COLO668 (cell line): ENCODE results near the gene TMEM88.
A peak's percentile ranks its signal among the peaks of the same experiment; 100 is the strongest.

Experiments used
- DNase-seq: peaks from one replicate; lab custom pipeline; 2025; ENCODE audit not compliant: unreplicated experiment; lab: John Stamatoyannopoulos, UW

The TMEM88 gene

GRCh38 chr17:7884581-7885366 lies 29.9 kb downstream of the TMEM88 start:
- DNase-seq: peak; percentile 48

DNA sequence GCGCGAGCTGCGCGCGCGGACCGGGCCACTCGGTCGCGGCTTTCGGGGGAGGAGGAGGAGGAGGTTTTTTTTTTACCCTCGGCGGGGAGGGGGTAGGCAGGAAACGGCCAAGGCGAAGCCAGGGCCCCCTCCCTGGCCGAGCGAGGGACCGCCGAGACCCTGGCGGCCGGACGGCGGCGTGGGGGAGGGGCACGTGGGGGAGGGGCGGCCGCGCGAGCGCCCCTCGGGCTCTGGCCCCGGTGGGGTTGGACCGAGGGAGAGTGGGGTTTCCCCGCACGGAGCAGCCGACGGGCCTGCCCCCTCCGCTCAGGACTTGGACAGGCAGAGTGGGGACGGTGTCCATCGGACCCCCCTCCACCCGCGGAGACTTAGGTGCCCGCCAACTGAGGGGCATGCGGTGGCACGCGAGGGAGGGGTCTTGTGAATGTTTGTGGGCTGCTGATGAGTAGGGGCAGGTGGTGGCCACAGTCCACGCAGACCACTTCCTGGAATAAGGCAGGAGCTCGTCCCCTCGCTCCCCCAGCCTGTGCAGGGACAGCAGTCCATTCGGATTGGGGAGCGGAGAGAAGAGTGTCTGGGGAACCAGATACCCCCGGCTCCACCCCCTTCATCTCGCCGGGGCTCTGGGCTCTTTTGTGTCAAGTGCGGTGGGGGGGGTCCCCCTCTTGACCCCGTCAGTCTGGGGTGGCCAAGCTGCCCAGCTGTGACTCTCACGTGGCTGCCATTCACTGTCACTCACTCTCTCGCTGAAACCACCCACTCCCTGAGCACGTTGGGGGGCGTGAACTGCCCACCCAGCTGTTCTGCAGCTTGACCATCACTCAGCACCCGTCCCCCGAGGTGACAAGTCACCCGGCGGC lies 30.7 kb downstream of the TMEM88 start:
- DNase-seq: peak; percentile 63

GRCh38 chr17:7886227-7887037 lies 31.6 kb downstream of the TMEM88 start:
- DNase-seq: peak; percentile 33

- no peak for DNase-seq
Measured at GRCh38 chr17:7887038-7887481, 32.2 kb downstream of the TMEM88 start.

DNA sequence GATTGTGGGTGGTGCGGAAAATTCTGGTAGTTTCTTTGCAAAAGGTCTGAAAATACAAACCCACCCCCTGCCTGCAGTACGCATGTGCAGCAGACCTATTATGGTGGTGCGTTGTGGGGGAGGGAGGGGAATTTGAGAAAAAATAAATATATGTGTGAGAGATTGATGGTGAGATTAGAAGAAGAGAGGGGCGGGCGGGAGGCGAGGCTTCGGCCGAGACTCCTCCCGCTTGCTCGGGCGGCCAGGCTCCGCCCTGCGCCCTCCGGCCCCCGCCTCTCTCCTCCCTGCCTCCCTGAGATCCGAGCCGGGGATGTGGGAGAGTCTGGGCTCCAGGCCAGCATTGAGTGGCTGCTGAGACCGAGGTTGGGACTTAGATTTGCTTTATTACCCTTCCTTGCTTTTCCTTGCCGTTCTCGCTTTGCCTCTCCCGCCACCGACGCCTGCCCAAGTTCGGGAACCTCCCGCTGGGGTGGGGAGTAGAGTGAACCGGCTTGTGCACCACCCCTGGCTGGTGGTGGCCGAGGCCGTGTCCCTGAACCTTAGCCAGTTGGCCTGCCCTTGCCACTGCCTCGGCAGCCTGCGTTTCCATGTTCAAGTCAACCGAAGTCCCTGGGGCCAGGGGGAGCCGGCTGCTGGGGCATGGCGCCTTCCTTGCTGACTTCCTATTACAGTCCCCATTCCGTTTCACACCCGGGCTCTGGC lies 32.8 kb downstream of the TMEM88 start:
- DNase-seq: peak; percentile 89

- DNase-seq: peak; percentile 48
Measured at GRCh38 chr17:7888184-7888920, 33.5 kb downstream of the TMEM88 start, which contains the start of gene CHD3. Gene CHD3 (plus strand): TSS chr17:7888789. CDS start chr17:7889001, 212 bp downstream.

DNA sequence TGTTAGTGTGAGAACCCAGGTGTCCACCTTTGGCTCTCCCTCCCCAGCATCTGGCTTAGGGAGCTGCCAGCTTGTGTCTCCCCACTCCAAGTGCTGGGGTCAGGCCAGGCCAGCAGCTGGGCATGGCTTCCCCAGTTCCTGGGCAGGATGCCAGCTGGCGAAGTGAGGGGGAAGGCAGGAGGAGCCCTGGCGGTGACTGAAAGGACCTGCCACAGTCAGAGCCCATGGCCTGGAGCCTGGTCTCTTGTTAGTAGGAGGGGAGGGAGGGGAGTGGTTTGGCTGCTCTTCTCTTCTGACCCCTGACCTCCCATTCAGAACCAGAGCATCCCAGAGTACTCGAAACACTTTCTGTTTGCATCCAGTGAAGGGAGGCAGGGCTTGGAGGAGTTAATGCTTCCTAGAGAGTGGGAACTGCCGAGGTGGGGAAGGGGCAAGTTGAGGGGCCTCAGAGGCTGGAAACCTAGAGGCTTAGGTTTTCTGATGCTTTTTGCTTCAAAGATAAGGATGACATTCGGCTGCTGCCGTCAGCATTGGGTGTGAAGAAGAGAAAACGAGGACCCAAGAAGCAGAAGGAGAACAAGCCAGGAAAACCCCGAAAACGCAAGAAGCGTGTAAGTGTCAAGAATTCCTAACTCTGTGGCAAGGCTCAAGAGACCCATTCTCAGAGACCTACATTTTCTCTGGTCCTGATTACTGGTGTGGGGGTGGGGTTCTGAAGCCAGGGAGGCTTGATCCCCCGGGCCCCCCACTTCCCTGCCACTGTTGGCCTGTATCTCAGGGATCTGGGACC lies 34.5 kb downstream of the TMEM88 start:
- peak; percentile 94 for DNase-seq

DNA sequence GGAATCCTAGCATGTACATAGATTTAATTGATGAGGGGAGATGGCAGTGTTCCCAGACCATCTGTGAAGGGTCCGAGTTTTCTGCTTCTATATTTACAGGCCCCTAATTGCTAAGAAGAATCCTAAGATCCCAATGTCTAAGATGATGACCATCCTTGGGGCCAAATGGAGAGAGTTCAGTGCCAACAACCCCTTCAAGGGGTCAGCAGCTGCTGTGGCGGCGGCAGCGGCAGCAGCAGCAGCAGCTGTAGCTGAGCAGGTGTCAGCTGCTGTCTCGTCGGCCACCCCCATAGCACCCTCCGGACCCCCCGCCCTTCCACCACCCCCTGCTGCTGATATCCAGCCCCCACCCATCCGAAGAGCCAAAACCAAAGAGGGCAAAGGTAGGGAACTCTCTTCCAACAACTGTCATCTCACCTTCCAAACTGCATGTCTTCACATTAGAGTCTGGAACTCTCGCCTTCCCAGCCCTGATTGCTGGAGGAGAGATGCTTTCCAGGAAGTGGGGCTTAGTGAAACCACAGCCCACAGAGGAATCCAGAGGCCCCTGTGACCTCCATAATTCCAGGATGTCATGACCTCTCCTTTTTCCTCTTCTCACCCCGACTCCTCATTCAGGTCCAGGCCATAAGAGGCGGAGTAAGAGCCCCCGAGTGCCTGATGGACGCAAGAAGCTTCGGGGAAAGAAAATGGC lies 38.5 kb downstream of the TMEM88 start:
- no peak for DNase-seq

GRCh38 chr17:7894226-7894625 lies 39.4 kb downstream of the TMEM88 start:
- DNase-seq: no peak

DNA sequence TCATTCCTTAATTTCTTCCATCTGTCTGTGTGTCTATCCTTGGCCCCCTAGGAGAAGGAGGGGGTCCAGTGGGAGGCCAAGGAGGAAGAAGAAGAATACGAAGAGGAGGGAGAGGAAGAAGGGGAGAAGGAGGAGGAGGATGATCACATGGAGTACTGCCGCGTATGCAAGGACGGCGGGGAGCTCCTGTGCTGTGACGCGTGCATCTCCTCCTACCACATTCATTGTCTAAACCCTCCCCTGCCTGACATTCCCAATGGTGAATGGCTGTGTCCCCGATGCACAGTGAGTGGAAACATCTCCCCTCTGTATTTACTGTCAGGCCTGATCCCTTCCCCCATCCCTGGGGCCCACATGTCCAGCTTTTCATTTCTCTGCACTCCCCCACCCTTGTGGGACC lies 40.0 kb downstream of the TMEM88 start:
- DNase-seq: no peak

DNA sequence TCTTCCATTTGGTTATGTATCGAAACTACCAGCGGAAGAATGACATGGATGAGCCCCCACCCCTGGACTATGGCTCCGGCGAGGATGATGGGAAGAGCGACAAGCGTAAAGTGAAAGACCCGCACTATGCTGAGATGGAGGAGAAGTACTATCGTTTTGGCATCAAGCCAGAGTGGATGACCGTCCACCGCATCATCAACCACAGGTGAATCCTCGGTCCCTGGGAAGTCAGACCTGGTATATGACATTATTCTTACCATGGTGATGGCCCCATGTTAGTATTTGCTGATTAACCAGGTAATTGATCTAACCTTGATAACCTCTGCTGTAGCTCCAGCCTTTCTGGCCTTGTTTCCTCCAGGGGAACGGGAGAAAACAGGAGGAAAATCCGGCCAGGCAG lies 42.2 kb downstream of the TMEM88 start:
- DNase-seq: no peak

DNA sequence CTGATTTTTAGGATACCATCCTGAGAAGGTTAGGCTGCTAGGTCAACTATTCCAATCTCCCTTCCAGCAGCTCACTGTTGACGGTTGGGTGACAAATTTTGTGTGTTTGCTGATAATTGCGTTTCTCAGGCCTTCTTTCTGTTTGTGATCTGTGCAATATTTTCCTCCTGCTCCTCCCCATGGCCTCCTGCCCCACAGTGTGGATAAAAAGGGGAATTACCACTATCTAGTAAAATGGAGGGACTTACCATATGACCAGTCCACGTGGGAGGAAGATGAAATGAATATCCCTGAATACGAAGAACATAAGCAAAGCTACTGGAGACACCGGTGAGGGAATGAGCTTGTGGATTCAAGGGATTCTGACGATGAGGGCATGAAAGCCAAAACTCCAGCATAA lies 42.9 kb downstream of the TMEM88 start:
- DNase-seq: peak; percentile 0

GRCh38 chr17:7903154-7904103 lies 48.6 kb downstream of the TMEM88 start:
- DNase-seq: no peak
